Activated CD4-positive, alpha-beta T cell treated with anti-CD3 and anti-CD28 coated beads, Interleukin-2, Interleukin-6, amounts not matched to agents 100 ng/mL and 50 ng/mL, durations not matched to agents 16 hours and 8 hours (primary cell): ENCODE results near the gene CST9.
"Not testable (repeated sequence)": the region's sequence is repeated elsewhere in the genome, so short reads cannot be mapped to it uniquely, and the experiment has no call there.

Experiments
- DNase-seq: peaks from one replicate; pipeline ENCODE4 v3.0.0-alpha.2; 2020

CST9 gene

GRCh38 chr20:23636908-23637281 lies 31.2 kb upstream of the CST9 start:
- DNase-seq, result no peak

GRCh38 chr20:23636182-23636907 lies 30.6 kb upstream of the CST9 start:
- no peak for DNase-seq

- DNase-seq, result not testable (repeated sequence)
Measured at GRCh38 chr20:23635768-23636090, 30.0 kb upstream of the CST9 start.

GRCh38 chr20:23634985-23635767 lies 29.5 kb upstream of the CST9 start:
- DNase-seq, result no peak

- DNase-seq, result no peak
Measured at GRCh38 chr20:23634044-23634801, 28.5 kb upstream of the CST9 start.

- DNase-seq, result no peak
Measured at GRCh38 chr20:23632711-23633573, 27.2 kb upstream of the CST9 start.

- DNase-seq, result no peak
Measured at GRCh38 chr20:23631981-23632710, 26.4 kb upstream of the CST9 start.

GRCh38 chr20:23631226-23631822 lies 25.6 kb upstream of the CST9 start:
- no peak for DNase-seq

GRCh38 chr20:23630392-23630849 lies 24.7 kb upstream of the CST9 start:
- no peak for DNase-seq

GRCh38 chr20:23629542-23630391 lies 24.1 kb upstream of the CST9 start:
- DNase-seq, result no peak

- DNase-seq, result no peak
Measured at GRCh38 chr20:23629017-23629541, 23.4 kb upstream of the CST9 start.

GRCh38 chr20:23628402-23629016 lies 22.8 kb upstream of the CST9 start:
- no peak for DNase-seq

GRCh38 chr20:23627501-23627900 lies 21.8 kb upstream of the CST9 start:
- no peak for DNase-seq

GRCh38 chr20:23626040-23626620 lies 20.4 kb upstream of the CST9 start:
- DNase-seq, result no peak

GRCh38 chr20:23625236-23625964 lies 19.7 kb upstream of the CST9 start:
- DNase-seq, result no peak

- no peak for DNase-seq
Measured at GRCh38 chr20:23624324-23624691, 18.6 kb upstream of the CST9 start.

GRCh38 chr20:23623666-23624323 lies 18.1 kb upstream of the CST9 start:
- no peak for DNase-seq

- no peak for DNase-seq
Measured at GRCh38 chr20:23622839-23623343, 17.2 kb upstream of the CST9 start.
